AG04449 (cell line): Measurements from ENCODE around the gene LEMD1.

ENCODE experiments used
- CTCF ChIA-PET: fragments of 350-600 bp; formaldehyde crosslinking; extraction: SDS; loops from one replicate; lab custom pipeline; 2021; ENCODE audit warnings: antibody characterized with exemption; lab: Yijun Ruan, JAX
- POLR2A ChIA-PET: fragments of 400-600, 350-600 bp; formaldehyde crosslinking; extraction: SDS; loops from one replicate; lab custom pipeline; 2020; ENCODE audit warnings: antibody characterized with exemption, inconsistent platforms; lab: Yijun Ruan, JAX
- DNase-seq: peaks from one replicate; pipeline ENCODE4 v3.0.0-alpha.2; 2010; ENCODE audit warnings: low read depth, low spot score
- H3K4me3 ChIP-seq: 2 replicates; pipeline ENCODE4 v1.5.1; 2011; ENCODE audit warnings: low read depth, mild to moderate bottlenecking, control low read depth, low read length
- CTCF ChIP-seq: IDR thresholded peaks from one replicate; pipeline ENCODE4 v1.5.1; 2011; ENCODE audit warnings: mild to moderate bottlenecking, moderate library complexity, low read length, control low read depth, inconsistent platforms; ENCODE audit not compliant: insufficient read depth; ENCODE audit errors: missing control alignments

LEMD1 gene

GRCh38 chr1:205441318-205441633 lies 19.4 kb upstream of the LEMD1 start:
- POLR2A ChIA-PET, result no interaction called here
- no peak for TF ChIP-seq CTCF
- no peak overlapping the region for H3K4me3 ChIP-seq
- no peak for DNase-seq
- CTCF ChIA-PET, result interaction anchor here (0.7 to 7.8 kb wide), 10 partner anchors 11 to 110 kb away, joined by 3 to 62 read pairs (median 4); no protein-coding TSS in a partner anchor

GRCh38 chr1:205440476-205441317 lies 18.8 kb upstream of the LEMD1 start:
- H3K4me3 ChIP-seq, result no peak overlapping the region
- ChIA-PET CTCF (interaction anchor here (0.7 to 7.8 kb wide), 12 partner anchors 9 to 109 kb away, joined by 3 to 62 read pairs (median 4); no protein-coding TSS in a partner anchor), POLR2A (no interaction called here)
- DNase-seq, result no peak
- no peak for TF ChIP-seq CTCF

DNA sequence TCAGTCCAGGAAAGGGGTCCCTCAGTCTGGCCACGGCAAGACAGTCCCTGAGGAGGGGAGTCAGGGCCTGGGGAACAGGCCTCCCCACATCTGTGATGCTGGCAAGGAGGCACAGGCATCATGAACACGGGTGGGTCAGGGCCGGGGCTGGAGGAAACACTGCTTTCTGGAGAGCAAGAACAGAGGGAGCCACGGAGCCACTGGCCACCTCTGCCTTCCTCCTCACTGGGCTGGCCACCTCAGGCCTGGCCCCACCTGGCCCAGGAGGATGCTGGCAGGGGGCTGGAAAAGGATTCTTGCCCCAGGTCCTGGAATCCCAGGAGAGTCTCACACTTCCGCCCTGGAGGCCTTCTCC lies 18.2 kb upstream of the LEMD1 start:
- DNase-seq, result no peak
- H3K4me3 ChIP-seq, result no peak overlapping the region
- POLR2A ChIA-PET, result no interaction called here
- no peak for TF ChIP-seq CTCF
- CTCF ChIA-PET, result interaction anchor here (0.9 to 7.8 kb wide), 8 partner anchors 9 to 109 kb away, joined by 3 to 62 read pairs (median 6); no protein-coding TSS in a partner anchor

- no peak overlapping the region for H3K4me3 ChIP-seq
- TF ChIP-seq CTCF, result peak; percentile 71
- POLR2A ChIA-PET, result no interaction called here
- CTCF ChIA-PET, result interaction anchor here (0.9 to 7.8 kb wide), 12 partner anchors 9 to 103 kb away, joined by 3 to 62 read pairs (median 5); partner anchors contain the start of gene LEMD1
- DNase-seq, result no peak
Measured at GRCh38 chr1:205438213-205439158, 16.6 kb upstream of the LEMD1 start.

DNA sequence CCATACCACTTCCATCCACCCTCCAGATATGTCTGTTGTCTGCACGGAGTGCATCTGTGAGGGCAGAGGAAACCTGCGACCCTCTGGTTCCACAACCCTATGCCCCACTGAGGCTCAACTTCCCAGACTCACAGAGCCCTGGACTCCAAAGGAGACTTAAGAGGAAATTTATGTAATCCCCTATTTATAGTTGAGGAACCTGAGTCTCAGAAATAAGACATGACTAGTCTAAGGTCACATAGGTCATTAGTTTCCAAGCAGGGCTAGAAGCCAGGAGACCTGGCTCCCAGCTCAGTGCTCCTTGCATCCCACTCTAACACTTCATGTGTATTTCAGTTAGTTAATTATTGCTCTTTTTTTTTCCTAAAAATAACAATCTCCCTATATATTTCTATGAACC lies 15.7 kb upstream of the LEMD1 start:
- TF ChIP-seq CTCF, result no peak
- no peak for DNase-seq
- CTCF ChIA-PET, result interaction anchor here (1.0 to 5.6 kb wide), 4 partner anchors 13 to 102 kb away, joined by 5 to 34 read pairs (median 19); no protein-coding TSS in a partner anchor
- H3K4me3 ChIP-seq, result no peak overlapping the region
- POLR2A ChIA-PET, result no interaction called here
